GM12865 (cell line): ENCODE results near the gene GDF10.

ENCODE experiments used
- DNase-seq: peaks from one replicate; pipeline ENCODE4 v3.0.0; 2010; ENCODE audit warnings: low read depth
- H3K4me3 ChIP-seq: 2 replicates; pipeline ENCODE4 v1.5.1; 2011; ENCODE audit warnings: mild to moderate bottlenecking, low read depth, low read length, control low read depth
- TF ChIP-seq, protein P1 (sequence below): IDR thresholded peaks from 2 replicates; pipeline ENCODE4 v1.5.1; 2011; ENCODE audit warnings: low read length, control low read depth, low read depth, inconsistent platforms; ENCODE audit not compliant: insufficient read depth; ENCODE audit errors: missing control alignments

GDF10 gene

DNA sequence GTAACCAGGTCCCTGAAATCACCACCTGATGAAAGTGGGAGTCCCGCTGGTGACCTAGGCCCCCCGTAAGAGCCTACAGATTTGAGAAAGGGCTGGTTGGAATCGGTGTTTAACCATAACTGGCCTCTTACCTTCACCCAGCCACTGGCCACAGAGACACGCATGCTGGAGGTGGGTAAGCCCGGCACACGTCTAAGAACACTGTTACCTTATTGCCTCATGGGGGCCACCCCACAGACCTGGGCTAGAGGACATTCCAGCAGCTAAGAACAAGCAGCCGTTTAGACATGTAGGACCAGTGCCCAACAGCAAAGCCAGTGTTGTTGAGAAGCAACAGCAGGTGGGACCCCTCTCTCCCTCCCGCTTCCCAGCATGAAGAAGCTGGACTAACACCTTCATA lies 19.8 kb downstream of the GDF10 start:
- DNase-seq = no peak
- TF ChIP-seq, protein P1, sequence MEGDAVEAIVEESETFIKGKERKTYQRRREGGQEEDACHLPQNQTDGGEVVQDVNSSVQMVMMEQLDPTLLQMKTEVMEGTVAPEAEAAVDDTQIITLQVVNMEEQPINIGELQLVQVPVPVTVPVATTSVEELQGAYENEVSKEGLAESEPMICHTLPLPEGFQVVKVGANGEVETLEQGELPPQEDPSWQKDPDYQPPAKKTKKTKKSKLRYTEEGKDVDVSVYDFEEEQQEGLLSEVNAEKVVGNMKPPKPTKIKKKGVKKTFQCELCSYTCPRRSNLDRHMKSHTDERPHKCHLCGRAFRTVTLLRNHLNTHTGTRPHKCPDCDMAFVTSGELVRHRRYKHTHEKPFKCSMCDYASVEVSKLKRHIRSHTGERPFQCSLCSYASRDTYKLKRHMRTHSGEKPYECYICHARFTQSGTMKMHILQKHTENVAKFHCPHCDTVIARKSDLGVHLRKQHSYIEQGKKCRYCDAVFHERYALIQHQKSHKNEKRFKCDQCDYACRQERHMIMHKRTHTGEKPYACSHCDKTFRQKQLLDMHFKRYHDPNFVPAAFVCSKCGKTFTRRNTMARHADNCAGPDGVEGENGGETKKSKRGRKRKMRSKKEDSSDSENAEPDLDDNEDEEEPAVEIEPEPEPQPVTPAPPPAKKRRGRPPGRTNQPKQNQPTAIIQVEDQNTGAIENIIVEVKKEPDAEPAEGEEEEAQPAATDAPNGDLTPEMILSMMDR = no peak
- no peak overlapping the region for H3K4me3 ChIP-seq

DNA sequence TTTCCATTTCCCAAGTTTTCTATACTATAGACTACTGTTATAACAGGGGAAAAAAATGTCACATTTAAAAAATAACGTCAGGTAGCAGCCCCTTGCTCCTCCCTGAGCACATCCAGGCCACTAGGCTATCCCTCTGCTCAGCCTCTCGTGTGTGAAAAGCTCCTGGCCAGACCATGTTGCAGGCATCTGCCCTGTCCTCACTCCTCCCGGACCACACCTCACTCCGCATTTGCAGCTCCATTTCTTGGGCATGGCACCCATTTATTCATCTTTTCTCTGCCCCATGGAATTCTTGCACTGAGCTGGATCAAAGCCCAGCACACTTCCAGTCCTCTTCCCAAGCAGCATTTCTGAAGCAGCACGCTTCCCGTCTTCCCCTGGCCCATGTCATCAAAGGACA lies 20.8 kb downstream of the GDF10 start:
- TF ChIP-seq, protein P1 = no peak
- no peak for DNase-seq

DNA sequence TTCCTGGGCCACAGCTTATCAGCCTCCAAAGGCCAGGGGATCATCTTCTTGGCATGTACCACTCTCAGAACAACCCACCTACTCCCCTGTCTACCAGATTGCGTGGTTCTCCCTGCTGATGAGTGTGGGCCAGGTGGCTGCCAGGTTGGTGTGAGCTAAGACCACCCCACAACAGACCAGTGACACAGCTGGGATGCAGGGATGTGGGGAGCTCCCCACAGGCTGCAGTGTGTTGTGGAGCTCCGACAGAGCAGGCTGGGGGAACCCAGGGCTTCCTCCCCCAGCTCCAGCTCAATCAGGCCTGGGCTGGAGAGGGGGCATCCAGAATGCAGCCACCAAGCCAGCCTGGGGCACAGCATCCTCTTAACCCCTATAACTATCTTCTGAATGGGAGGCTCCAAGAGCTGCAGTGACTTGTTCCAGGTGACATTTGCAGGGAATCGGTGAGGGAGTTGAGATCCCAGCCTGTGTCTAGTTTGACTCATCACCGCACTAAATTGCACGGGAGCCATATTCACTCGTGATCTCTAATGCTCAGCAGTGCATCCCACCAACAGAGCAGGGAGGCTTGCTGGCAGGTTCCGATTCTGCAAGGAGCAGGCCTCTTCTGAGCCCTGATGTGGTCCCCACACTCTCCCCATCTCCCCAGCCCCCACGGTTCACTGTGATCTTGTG lies 21.7 kb downstream of the GDF10 start:
- TF ChIP-seq, protein P1 = no peak
- no peak overlapping the region for H3K4me3 ChIP-seq
- no peak for DNase-seq

More for the DNA sequence above, 20.8 kb downstream of the GDF10 start:
- H3K4me3 ChIP-seq = no peak overlapping the region

DNA sequence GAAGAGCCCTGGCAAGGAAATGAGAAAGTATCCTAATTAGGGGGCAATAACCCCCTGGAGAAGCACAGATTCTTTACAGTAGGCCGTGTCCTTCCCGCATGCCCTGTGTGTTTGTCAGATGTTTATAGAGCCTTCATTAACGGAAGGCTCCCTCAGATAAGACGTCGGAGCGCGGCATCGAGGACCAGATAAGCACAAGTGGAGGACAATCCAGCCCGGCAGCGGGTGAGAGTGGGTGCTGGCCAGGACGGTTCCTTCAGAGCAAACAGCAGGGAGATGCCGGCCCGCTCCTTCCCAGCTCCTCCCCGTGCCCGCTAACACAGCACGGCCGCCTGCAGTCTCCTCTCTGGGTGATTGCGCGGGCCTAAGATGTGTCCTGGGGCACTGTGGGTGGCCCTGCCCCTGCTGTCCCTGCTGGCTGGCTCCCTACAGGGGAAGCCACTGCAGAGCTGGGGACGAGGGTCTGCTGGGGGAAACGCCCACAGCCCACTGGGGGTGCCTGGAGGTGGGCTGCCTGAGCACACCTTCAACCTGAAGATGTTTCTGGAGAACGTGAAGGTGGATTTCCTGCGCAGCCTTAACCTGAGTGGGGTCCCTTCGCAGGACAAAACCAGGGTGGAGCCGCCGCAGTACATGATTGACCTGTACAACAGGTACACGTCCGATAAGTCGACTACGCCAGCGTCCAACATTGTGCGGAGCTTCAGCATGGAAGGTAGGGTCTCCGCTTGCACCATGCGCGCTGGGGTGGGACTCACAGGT lies 22.5 kb downstream of the GDF10 start, which contains the start of gene GDF2:
TSS of gene GDF2 (plus strand) at position 155 of the 762 bp plus-strand sequence. CDS start at position 370, 215 bp downstream.
- H3K4me3 ChIP-seq = no peak within 1 kb of the TSS
- TF ChIP-seq, protein P1 = no peak
- no peak for DNase-seq

DNA sequence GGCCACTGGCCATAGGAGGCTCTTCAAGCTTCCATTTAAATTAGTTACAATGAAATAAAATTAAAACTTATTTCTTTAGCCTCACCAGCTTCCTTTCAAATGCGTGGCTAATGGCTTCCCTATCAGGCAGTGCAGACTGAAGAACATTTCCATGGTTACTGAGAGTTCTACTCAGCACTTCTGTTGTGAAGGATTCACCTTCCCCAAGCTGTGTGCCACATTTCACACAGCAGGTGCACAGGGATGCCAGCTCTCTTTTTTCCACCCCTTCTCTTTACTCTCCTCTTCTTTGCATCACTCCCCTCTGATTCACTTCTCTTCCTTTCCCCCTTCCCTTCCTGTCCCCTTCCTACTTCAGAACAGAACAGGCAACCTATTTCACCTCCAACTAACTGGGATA lies 23.1 kb downstream of the GDF10 start:
- TF ChIP-seq, protein P1 = no peak
- DNase-seq = no peak

DNA sequence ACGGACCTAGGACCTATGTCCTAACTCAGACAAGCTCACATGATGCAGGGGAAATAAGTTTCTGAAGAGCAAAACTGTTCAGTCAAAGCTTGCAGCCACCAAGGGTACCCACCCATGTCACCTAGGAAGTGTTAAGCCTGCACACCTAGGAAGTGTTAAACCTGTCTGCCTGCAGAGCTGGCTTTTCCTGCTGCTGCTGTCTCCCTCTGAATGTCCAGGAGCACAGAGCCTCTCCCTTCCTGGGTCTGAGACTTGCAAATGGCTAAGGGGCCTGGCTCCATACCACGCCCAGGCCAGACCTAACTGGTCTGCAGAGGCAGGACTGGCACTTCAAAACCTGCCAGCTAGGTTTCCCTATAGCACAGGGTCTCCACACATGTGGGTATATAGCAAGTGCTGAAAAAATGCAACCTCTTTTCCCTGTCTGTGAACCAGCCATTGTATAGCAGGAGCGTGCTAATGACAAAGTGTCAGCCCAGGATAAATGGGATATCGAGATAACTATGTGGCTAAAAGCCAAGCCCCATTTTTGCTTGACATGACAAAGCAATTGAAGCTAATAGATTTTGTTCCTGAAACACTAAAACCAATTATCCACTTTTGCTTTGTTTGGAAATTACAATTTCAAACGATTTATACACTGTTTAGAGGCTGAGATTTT lies 23.8 kb downstream of the GDF10 start:
- DNase-seq = no peak
- H3K4me3 ChIP-seq = no peak overlapping the region
- TF ChIP-seq, protein P1 = no peak

More for the DNA sequence above, 23.1 kb downstream of the GDF10 start:
- no peak overlapping the region for H3K4me3 ChIP-seq
